ENCODE data around the gene MMP8.

DNA sequence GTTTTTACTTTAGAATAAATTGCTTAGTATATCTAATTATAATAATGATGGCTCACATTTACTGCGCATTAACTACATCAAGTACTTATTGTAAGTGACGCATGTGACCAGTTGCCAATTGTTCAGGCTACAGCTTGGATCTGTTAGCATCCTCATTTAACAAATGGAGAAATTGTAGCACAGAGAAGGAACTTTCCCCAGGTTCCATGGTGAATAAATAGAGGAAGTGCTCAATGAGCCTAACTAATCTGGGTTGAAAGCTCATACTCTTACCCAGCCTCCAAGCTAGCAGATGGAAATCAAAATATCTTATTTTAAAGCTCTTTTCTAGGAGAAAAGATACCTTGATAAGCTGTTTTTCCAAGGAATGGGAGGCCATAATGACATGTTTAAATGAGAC, 39.0 kb downstream of the MMP8 start:
- TF ChIP-seq, protein P1, sequence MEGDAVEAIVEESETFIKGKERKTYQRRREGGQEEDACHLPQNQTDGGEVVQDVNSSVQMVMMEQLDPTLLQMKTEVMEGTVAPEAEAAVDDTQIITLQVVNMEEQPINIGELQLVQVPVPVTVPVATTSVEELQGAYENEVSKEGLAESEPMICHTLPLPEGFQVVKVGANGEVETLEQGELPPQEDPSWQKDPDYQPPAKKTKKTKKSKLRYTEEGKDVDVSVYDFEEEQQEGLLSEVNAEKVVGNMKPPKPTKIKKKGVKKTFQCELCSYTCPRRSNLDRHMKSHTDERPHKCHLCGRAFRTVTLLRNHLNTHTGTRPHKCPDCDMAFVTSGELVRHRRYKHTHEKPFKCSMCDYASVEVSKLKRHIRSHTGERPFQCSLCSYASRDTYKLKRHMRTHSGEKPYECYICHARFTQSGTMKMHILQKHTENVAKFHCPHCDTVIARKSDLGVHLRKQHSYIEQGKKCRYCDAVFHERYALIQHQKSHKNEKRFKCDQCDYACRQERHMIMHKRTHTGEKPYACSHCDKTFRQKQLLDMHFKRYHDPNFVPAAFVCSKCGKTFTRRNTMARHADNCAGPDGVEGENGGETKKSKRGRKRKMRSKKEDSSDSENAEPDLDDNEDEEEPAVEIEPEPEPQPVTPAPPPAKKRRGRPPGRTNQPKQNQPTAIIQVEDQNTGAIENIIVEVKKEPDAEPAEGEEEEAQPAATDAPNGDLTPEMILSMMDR (IDR thresholded peaks at IDR 0.05) = no peak
- no peak for TF ChIP-seq POLR2A (IDR thresholded peaks at IDR 0.05)
